ENCODE data around the gene GDF2. TPM values are rescaled to one million over a fixed set of nuclear protein-coding genes. Genes with fewer than 3 reads are reported as not detected.

GDF2 gene
- not detected for polyA plus RNA-seq (ENCODE audit: insufficient read length in 12 of 12)
- long read RNA-seq, donor 1: 0 reads
- long read RNA-seq, donor 2: 0 reads
- long read RNA-seq, donor 3: 0 reads
- long read RNA-seq, donor 4: 0 reads
- long read RNA-seq, donor 5: 0 reads
- long read RNA-seq, donor 6: 0 reads
- long read RNA-seq, donor 7: 0 reads
- long read RNA-seq, donor 8: 0 reads
- long read RNA-seq, donor 9: 0 reads
- long read RNA-seq, donor 10: 0 reads
- long read RNA-seq, donor 11: 0 reads

DNA sequence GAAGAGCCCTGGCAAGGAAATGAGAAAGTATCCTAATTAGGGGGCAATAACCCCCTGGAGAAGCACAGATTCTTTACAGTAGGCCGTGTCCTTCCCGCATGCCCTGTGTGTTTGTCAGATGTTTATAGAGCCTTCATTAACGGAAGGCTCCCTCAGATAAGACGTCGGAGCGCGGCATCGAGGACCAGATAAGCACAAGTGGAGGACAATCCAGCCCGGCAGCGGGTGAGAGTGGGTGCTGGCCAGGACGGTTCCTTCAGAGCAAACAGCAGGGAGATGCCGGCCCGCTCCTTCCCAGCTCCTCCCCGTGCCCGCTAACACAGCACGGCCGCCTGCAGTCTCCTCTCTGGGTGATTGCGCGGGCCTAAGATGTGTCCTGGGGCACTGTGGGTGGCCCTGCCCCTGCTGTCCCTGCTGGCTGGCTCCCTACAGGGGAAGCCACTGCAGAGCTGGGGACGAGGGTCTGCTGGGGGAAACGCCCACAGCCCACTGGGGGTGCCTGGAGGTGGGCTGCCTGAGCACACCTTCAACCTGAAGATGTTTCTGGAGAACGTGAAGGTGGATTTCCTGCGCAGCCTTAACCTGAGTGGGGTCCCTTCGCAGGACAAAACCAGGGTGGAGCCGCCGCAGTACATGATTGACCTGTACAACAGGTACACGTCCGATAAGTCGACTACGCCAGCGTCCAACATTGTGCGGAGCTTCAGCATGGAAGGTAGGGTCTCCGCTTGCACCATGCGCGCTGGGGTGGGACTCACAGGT is at the start of gene GDF2:
GDF2 (plus strand) TSS at position 155 of the 762 bp plus-strand sequence; CDS start at position 370, 215 bp downstream.
- DNase-seq: no peak

DNA sequence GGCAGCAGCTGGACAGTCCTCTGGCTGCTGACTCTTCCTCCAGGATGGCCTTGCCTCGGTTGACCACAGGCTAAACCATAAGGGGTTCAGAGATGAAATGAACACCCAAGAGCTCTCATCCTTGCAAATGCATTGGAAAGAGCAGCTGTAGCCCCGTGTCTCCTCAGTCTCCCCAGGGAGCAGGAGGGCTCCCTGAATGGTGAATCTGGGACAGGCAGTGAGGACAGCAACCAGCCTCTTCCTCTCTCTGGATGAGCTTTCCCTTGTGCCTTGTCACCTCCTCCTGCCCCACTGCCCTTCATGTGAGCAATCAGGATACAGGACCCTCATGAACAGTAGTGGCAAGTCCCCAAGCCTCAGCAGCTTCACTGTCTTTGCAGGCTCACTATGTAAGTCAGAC is 46.2 kb upstream of the GDF2 start:
- no peak for DNase-seq

DNA sequence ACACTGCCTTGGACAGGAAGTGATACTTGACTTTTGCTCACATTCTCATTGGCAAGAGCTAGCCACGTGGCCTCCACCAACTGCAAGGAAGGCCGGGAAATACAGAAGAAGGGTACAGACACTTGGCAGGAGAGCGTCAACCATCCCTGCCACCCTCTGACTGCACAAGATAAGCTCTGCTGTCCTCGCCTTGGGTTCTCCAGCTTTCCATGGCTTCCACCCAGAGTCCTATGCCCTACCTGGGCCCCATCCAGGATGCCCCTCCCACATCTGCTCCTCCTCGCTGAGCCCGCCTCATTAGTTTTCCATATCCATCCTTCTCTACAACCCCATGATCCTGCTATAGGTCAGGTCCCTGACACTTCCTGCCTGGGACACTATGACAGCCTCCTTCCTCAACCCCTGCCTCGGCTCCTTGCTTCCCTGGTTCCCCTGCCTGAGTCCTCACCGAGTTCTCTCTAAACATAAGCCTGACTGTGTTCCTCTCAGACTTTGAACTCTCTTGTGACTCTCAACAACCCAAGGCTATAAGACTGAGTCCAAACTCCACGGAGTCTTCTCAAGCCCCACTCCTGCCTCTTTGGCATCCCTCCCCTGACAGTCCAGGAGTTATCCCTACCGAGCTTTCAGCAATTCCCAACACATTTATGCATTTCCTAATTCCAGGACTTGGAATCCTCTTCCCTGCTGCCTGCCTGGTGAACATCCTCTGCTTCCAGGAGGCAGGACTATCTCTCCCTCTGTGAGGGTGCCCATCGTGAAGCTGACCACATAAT is 45.5 kb upstream of the GDF2 start:
- DNase-seq: no peak

DNA sequence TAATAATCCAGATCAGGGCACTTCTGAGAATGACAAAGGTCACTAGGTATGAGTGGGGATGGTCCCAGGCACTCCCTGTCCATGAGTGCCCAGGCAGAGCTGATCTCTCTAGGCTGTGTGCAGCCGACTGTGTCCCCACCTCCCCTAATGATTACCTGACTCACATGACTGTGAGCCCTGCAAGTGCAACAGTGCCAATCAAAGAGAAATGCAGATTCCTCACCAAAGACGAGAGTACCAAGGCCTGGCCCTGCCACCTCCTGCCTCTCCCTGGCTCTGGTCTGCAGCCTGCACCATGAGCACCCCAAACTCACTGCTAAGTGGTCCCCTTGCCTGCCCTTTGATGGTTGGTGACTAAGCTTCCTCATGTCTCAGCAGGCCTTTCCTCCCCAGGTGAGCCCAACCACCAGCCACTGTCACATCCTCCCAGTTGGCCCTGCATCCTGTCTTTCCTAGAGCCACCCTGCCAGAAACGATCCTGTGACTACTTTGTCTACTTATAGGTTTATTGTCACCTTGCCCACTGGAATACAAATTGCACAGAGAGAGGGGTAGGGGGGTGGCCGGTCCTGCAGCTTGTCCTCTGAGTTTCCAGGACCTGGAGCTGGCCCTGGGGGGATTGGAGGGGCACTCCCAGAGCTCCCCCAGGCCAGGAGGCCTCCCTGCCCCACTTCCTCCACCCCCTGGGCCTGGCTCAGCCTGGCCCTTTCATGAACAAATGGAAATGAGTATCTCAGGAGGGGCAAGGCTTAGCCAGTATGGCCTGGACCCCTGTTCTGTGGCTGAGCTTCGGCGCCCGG is 44.7 kb upstream of the GDF2 start:
- DNase-seq: no peak

DNA sequence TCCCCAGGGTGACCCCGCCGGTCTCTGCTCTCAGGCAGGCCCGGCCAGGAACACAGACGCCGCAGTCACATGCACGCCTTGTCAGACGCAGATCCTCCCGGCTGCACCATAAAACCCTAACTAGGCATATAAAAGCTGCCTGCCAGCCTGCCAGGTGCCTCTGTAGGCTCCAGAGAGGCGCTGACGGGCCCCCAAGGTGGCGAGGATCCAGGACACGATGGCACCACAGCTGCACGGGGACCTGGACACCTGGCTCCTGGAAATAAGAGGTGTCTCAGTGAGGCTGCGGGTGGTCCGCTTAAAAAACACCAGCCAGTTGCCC is 44.1 kb upstream of the GDF2 start:
- DNase-seq: no peak

DNA sequence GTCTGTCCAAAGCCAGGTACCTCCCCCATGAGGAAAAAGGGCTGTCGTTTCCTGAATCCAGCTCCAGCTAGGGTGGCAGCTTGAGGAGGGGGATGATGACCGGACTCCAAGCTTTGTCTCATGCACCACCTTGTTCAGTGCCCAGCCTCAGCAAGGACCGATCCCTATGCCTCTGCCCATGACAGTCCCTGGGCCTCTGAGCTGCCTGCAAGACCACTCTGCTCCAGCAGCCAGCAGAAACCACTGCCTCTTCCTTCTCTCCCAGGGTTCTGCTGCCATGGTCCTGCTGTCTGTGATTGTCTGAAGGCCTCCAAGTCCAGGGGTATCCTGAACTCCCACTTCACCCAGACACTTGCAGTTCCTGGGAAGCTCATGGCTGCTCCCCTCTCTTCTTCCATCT is 43.5 kb upstream of the GDF2 start:
- no peak for DNase-seq

DNA sequence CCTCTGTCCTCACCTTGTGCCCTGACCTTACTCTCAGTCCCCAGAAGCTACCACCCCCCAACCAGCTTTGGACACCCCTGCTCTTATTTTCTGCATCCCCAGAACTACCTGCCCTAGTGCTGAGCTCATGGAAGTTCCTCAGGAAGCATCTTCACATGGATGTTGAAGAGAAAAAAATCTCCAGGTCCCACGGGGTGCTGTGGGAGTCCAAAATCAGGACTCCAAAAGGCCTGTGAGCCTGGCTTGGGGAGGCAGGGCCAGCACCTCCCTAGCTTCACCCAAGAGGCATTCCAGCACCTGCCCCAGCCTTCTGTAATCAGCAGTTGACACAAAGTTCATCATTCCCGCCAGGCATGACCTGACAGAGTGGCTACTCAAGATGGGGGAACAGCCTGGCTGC is 43.0 kb upstream of the GDF2 start:
- no peak for DNase-seq

DNA sequence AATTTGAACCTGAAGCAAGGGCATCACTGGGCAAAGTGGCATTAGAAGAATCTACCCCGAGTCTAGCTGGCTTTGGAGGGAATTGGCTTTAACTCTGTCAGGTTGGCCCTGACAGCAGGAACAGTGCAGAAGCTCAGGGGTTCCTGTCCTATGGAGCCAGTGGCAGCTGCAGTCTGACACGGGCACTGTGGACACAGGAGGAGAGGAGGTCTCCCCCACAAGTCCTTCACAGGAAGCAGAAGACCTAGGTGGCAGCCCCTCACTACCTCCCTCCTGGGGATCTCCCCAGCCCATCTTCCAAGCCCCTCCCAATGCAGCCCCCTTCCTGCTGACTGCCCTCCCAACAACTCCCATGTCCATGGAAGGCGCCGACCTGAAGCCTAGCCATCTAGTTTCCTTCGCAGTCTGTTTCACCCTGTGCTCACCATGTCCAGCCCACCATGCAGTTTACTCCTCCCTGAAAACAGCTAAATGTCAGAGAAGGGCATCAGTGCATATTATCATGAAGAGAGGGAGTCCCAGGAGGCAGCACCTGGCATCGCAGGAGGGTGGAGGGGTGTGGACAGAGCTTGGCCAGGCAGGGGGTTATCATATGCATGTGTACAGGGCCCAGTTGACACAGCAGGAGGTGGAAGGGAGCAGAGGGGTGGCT is 40.1 kb upstream of the GDF2 start:
- no peak for DNase-seq

DNA sequence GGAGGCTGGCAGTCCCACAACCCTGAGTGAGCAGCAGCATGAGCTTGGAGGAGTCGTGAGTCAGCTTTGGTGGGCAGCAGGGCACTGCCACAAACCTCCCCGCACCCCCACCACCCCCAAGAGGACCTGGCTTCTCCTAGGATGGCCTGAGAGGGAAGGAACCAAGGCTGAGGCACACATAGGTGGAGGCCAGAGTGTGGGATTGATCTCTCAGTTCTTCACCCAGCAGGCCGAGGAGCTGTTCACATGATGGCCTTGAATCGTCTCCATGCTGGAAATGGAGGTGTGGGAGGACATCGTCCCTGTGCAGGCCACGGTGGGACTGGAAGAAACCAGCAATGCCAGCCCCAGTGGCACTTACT is 39.6 kb upstream of the GDF2 start:
- no peak for DNase-seq

DNA sequence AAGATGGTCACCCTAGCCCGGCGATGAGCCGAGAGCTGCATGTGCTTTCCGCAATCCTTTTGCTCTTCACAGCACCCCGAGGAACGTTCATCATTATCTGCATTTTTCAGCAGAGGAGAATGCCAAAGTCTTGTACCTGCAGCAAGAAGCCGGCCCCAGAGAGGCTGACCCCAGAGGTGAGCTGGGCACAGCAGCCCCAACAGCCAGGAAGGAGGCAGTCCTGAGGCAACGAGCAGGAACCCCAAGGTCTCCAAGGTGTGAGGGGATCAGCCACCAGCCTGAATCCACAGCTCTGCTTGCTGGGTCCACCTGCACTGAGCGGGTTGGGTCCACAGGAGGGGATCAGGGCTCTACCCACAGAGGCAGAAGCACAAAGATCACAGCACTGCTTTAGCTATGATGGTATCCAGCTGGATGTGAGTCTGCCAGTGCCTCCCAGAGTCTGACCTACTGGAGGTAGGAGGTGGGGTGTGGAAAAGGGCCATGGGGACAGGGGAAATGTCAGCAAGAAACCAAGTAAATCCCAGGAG is 39.1 kb upstream of the GDF2 start:
- no peak for DNase-seq

DNA sequence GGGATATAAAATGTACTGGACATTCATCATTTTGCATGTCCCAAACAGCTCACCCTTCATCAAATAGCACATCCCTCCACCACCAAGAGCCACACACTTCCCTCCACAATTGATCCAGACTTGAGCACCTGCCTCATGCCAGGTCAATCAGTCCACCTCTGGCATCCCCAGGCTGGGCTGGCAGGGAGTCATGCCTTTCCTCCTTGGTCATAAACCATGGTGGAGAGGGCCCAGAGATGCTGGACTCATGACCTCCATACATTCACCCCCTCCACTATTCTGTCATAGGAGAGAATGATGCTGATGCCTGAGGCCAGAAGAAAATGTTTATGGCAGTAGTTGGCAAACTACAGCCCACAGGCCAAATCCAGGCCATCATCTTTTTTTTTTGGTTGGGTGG is 38.4 kb upstream of the GDF2 start:
- DNase-seq: no peak

DNA sequence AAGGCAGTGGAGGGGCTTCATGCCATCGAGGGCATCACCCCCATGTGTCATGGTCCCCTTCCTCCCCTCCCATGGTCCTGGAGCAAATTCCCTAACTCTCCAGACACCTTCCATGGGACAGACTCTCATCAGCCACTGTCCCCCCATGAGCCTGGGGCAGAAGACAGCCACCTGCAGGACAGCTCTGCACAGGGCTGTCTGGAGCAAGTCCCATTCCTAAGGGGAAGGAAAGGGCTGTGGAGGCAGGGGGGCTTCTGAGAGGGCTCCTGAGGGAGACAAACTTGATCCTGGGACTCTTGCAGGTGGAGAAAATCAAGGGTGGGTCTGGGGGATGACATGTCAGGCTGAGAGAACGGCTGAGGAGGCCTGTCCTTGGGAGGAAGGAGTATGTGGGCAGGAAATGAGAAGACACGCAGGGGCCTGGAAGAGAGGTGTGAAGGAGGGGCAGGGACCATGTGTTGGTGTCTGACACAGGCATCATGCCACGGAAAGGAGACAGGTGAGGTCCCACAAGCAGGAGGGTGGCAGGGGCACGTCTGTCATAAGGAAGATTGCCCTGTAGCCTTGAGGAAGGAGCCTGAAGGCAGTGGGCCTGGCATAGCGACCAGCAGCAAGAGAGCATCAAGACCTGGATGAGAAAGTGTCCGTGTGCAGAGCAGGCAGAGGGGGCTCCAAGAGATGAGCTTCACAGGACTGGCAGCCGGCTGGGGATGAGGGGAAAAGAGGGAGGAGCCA is 36.7 kb upstream of the GDF2 start:
- no peak for DNase-seq

DNA sequence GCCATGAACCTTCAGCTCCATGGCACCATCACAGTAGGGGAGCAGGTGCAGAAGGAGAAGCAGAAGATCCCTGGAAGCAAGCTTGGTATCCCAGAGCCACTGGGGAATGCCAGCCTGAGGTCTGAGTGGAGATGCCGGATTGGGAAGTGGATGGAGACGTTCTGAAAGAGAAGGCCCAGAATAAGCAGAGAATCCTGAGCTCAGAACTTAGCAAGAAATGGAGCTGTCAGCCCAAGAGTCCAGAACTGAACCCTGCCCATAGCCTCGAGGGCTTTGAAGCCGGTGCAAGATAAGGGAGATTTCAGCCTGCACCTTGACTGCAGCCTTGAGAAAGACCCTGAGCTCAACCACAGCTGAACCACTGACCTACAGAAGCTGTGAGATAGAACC is 36.1 kb upstream of the GDF2 start:
- no peak for DNase-seq

DNA sequence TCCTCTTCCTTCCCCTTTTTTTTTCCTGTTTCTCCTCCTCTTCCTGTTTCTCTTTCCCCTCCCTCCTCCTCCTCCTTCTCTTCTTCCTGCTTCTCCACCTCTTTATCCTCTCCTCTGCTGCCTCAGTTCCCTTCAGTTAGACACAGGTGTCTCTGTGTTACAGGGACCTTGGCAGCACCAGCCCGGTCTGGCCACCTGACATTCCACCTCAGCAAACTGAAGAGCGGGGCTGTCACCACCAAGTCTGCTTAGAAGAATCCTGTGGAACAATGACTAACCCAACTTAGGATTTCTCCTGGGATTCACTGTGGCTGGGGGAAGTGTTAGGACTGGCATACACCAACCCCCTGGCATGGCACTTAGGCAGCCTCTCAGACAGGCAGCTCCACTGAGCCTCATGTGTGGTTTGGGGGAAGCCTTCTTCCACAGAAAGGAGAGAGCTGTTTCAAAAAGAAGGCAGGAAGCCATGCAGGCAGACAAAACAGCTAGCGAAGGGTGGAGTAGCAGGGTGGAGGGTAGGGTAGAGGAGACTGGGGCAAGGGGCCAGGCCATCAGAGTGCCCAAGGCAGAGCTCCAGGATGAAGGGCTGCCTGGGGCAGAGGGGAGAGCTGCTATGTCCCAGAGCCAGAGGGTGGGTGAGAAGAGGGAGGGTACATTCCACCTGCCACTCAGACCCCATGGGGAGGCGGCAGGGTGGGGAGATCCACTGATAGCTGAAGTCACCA is 35.5 kb upstream of the GDF2 start:
- DNase-seq: no peak

DNA sequence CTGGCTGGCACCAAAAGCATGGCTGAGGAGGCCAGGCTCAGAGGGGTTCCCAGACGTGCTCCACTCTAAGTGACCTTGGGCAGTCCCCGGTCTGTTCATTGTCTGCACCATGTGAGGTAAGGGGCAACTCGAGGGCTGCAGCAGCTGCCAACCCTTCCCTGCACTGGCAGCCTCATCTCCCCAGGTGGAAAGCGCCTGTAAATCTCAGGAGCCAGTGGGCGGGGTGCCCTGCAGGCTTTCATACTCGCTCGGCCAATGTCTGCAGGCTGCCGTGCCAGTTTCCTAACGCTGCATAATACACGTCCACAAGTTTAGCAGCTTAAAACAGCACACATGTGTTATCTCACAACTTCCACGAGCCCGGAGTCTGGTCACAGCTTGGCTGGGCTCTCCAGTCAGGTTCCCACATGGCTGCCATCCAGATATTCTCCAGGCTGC is 34.9 kb upstream of the GDF2 start:
- DNase-seq: no peak

DNA sequence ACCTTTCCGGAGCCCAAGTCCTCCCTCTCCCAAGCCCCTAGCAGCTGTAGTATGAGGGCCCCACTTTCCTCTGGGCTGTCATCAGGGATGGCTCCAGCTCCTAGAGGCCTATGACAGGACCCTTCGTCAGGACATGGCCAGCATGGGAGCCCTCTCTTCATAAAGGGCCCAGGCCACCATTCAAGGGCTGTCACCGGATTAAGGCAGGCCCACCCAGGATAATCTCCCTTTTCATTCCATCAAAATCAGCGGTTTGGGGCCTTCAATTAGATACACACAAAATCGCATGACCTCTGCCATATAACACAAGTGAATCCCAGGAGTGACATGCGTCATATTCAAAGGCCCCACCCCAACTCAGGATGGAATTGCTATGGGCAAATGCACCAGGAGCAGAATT is 34.4 kb upstream of the GDF2 start:
- DNase-seq: no peak

DNA sequence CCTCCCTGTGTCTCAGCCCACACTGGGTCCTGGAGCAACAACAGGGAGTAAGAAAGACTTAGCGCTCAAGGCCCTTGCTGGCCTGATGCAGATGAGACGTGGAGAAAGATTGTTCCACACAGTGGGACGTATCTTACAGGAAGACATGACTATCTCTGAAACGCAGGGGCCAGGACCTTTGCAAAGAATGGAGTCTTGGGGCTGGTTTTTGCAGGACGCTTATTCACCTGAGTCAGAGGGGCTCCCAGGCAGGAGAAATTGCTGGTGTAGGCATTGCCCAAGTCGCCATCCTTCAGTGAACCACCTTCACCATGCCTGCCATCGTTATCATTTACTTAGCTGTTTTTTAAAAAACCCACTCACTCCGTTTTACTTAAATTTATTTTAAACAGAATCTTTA is 34.0 kb upstream of the GDF2 start:
- no peak for DNase-seq

DNA sequence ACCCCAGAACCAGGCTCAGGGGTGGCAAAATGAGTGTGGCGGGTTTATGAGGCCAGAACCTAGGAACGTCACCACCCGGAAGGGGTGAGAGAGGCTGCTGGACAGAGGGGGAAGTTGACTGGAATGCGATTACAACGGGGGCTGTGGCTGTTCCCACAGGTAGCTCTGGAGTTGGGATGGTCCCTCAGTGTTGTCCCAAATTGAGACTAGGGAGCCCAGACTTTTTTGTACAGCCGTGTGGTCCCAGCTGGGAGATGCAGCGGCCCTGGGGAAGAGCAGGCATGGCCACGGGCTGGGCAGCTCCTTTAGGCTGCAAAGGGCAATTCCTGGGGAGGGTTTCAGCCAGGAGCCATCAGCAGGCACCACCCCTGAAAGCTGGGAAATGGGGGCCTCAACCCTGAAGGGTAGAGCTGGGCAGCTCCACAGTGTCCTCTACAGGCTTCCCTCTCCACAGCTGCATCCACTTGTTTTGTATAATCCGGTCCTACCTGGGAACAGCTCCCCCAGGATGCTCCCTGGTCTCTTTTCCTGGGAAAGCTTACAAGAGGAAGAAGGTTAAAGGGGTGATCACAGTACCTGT is 33.2 kb upstream of the GDF2 start:
- DNase-seq: no peak

DNA sequence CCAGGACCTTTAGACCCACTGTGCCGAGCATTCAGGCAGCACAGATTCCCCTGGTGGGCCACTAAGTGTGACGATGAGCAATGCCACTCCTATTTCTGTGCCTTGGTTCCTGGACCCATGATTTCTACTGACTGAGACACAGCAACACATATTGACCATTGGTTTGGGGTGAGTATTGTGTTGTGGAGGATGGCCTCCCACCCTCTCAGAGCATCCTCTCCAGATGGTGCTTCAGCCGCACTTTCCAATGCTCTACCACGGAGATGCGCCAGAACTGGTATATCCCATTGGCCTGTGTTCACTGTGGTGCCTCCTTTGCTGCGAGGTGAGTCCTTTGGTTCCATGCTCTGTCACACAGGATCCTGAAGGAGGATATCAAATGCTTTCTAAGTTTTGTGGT is 32.3 kb upstream of the GDF2 start:
- no peak for DNase-seq

DNA sequence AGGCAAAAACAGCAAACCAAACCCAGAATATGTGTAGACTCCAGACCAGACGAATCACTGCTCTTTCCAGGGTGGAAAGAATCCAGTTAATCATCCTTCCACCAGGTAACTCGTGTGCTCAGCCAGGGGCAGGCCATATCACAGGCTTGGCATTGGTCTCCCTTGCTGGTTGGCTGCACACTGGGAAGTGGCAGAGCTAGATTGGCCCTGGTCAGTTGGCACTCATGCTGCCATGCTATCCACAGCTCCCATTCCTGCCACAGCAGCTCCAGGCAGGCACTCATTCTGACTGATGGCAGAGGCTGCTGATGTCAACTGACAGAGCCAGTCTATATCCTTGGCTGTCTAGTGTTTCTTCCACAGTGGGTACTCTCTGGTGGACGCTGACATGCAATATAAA is 31.9 kb upstream of the GDF2 start:
- no peak for DNase-seq
